ENCODE results near the gene RRP1. TPM values are rescaled to one million over a fixed set of nuclear protein-coding genes. Genes with fewer than 3 reads are reported as not detected.
"Not testable (repeated sequence)": the region's sequence is repeated elsewhere in the genome, so short reads cannot be mapped to it uniquely, and the experiment has no call there.

The RRP1 gene
- total RNA-seq, 1 donor from 2014 or later = 9.4 TPM

DNA sequence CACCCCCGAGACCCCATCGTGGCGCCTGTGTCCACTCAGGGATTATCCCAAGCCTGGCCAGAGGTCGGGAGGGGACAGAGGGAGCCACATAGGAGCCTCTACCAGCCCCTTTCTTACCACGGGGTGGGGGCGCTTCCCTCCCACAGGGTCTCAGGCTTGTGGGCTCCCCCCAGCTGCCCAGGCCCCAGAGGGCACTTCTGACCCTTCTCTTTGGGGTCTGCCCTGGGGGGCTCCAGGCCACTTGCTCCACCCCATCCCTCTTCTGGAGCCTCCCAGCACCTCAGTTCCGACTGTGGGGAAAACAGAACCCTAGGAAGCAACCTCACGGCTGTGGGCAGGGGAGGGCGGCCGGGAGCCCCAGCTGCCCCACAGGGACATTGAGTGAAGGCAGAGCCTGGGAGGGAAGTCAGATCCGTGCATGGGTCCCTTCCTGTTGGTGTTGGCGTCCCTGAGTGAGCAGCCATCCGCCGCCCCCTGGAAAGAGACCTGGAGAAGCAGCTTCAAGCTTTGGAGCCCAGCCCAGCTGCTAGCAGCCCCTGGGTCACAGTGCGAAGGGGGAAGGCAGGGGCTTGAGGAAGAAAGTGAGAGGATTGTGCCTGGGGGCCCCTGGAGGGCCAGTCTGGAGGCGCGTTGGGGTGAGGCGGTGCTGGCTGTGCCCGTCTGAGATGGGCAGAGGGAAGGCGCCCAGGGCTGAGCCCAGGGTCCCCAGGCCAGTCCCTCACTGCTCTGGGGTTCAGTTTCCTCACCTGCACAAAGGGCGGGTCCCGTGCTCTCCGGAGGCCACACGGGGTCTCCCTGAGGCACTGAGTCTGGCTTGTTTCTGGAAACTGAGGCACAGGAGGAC, 22.1 kb downstream of the RRP1 start:
- intact Hi-C loops (cut with DNase I) = loop anchor here (5.0 kb wide), 1 partner anchor 166 kb away; no protein-coding TSS in a partner anchor
- DNase-seq = no peak
- ATAC-seq (ENCODE audit: poor library complexity) = peak; percentile 3

DNA sequence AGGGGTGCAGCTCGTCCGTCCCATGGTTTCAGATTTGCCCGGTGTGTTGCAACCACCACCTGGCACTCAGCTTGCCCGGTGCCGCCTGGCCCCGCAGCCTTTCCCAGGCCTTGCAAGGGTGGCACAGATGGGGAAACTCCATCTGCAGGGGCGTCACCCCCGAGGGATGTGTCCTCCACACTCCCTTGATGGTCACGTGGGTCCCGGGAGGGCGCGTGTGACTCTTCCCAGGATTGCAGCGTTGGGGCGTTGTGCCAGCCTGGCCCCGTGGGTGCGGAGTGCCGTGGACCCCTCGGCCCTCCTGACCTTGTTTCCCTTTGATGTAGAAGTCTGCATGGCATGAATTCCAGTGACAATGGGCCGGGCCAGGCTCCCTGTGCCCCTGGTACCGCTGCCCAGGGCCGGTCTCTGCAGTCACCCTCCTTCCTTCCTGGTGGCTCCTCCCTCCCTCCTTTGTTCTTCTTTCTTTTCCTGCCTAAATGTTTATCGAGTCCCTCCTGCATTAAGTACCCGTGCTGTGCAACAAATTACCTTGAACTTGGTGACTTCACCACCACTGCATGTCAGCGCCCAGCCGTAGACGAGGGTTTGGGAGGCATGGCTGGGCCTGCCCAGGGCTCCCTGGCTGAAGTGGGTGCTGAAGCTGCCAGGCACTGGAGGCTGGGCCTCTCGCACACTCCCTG, 22.9 kb downstream of the RRP1 start:
- DNase-seq (peak; percentile 67), ATAC-seq (ENCODE audit: poor library complexity) (peak; percentile 24)
- intact Hi-C loops (cut with DNase I) = loop anchor here (5.0 kb wide), 1 partner anchor 165 kb away; no protein-coding TSS in a partner anchor

DNA sequence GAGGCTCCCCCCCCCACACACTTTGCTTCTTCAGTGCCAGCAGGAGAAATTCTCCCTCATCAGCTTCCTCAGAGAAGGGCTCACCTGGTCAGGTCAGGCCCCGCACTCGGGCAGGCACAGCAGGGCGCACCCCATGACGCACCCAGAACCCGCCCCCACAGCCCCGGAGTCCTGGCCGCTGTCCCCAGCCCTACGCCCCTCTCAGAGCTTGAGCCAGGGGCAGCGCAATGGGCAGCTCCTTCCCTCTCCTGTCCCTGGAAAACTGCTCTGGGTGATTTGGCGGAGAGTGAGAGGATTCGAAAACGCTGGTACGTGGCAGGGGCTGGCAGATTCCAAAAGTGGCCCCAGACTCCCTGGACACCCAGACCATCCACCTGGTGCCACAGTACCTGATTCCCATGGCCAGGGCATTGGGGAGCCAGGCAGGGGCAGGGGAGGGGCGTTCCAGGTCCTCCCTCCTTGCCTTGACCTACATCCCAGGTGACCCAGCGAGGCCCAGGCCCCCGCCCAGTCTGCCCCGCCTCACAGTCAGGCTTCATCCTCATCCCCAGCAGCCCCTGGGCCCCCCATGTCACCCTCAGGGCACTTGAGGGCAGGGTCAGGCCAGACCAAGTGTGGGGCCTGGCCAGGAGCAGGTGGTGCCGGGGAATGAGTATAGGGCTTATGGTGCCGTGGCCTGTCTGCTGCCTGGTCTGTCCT, 23.7 kb downstream of the RRP1 start:
- no peak for DNase-seq
- intact Hi-C loops (cut with DNase I) = loop anchor here (5.0 kb wide), 1 partner anchor 164 kb away; no protein-coding TSS in a partner anchor
- ATAC-seq (ENCODE audit: poor library complexity) = no peak

DNA sequence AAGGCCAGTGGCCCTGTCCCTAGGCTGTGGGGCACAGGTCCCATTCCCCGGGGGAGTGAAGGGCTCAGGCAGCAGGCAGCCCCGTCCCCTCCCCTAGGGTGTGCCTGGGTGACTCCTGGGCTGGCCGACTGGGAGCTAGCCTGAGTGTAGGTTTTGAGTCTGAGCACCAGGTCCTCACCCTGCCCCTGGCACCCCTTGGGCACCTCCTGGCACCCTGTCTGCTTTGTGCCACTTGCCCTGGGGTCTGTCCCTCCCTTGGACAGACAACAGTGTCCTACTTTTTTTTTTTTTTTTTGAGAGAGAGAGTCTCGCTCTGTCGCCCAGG, 24.2 kb downstream of the RRP1 start:
- DNase-seq (no peak), ATAC-seq (ENCODE audit: poor library complexity) (no peak)
- intact Hi-C loops (cut with DNase I) = loop anchor here (5.0 kb wide), 1 partner anchor 164 kb away; no protein-coding TSS in a partner anchor

DNA sequence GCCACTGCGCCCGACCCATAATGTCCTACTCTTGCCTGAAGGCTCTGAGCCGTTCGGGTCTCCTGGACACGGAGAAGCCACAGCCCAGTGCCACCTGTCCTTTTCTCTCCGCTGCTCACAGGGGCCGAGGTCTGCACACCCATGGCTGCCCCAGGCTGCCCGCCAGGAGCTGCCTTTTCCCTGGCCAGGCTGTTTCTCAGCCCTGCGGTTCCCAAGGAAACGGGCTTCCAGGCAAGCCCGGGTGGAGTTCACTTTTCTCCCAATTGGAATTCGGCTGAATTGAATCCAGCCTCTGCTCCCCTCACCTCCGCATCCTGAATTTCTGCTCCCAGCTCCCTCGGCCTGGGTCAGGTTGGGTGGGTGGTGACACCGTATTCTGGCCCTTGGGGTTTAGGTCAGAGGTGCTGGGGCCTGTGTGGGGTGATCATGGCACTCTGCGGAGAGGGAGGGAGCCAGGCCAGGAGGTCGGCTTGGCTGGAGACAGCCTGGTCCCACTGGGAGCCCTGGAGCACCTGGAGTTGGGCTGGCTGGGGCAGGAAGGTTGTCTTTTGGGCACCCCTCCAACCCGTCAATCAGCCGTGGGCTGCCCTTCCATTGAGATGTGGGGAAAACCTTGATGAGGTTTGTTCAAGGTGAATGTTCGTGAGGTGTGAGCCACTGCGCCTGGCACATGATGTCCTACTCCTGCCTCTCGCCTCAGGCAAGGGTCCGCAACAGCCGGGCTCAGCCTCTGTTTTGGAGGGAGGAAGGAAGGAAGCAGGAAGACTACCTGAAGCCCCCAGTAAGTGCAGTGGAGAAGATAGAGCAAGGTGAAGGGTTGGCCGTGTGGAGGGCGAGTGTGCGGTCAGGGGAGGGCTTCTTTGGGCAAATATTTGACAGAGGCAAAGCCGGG, 25.1 kb downstream of the RRP1 start:
- ATAC-seq (ENCODE audit: poor library complexity) (no peak), DNase-seq (no peak)
- intact Hi-C loops (cut with DNase I) = loop anchor here (5.0 kb wide), 1 partner anchor 163 kb away; no protein-coding TSS in a partner anchor

DNA sequence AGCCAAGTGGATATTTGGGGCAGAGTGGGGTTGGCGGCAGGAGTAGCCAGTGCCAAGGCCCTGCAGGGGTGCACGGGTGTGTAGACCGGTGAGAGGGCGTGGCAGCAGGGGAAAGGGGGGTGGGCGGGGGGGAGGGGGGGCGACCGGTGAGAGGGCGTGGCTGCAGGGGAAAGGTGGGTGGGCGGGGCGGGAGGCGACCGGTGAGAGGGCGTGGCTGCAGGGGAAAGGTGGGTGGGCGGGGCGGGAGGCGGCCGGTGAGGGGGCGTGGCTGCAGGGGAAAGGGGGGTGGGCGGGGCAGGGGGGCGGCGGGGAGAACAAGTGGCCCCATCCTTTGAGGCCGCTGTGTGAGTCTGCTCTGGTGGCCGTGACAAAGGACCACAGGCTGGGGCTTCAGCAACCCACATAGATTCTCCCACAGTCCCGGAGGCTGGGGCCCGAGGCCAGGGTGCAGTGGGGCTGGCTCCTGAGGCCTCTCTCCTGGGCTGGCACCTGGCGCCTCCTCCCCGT, 25.8 kb downstream of the RRP1 start:
- DNase-seq (peak; percentile 28), ATAC-seq (ENCODE audit: poor library complexity) (no peak)
- intact Hi-C loops (cut with DNase I) = no loop called here

DNA sequence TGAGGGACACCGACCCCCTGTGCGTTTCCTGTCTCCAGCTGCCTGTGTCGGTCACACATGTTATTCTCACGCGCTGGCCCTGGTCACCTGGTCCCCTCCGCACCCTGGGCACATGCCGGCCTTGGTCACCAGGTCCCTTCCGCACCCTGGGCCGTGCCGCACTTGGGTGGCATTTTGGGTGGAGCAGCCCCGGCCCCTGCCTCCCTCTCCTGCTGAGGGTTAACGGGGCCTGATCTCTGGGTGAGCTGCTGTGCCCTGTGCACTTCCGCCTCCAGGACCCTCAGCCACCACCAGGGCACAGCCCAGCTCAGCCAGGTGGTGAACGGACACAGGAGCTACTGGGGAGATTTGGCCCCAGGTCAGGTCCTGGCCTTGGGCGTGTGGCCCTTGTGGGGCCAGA, 26.6 kb downstream of the RRP1 start:
- DNase-seq (peak; percentile 33), ATAC-seq (ENCODE audit: poor library complexity) (no peak)
- intact Hi-C loops (cut with DNase I) = no loop called here

DNA sequence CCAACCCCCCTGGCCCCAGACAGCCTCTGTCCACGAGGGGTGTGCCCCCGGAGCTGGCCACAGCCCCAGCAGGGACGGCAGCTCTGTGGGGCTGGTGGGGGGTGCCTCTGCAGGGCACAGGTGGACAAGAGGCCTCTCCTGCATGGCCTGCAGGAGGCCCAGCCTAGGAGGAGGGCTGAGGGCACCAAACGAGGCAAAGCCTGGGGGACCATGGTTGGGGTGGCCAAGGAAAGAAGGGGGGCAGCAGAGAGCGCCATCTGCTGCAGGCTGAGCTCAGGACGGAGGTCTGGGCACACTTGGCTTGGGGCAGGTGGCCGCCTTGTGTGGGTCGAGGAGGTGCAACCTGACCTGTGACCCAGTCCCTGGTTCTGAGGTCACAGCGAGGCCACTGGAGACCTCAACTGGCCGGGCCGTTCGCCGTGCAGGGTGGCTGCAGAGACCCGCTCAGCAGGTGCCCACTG, 27.3 kb downstream of the RRP1 start:
- intact Hi-C loops (cut with DNase I) = no loop called here
- peak; percentile 10 for DNase-seq
- ATAC-seq (ENCODE audit: poor library complexity) = no peak

DNA sequence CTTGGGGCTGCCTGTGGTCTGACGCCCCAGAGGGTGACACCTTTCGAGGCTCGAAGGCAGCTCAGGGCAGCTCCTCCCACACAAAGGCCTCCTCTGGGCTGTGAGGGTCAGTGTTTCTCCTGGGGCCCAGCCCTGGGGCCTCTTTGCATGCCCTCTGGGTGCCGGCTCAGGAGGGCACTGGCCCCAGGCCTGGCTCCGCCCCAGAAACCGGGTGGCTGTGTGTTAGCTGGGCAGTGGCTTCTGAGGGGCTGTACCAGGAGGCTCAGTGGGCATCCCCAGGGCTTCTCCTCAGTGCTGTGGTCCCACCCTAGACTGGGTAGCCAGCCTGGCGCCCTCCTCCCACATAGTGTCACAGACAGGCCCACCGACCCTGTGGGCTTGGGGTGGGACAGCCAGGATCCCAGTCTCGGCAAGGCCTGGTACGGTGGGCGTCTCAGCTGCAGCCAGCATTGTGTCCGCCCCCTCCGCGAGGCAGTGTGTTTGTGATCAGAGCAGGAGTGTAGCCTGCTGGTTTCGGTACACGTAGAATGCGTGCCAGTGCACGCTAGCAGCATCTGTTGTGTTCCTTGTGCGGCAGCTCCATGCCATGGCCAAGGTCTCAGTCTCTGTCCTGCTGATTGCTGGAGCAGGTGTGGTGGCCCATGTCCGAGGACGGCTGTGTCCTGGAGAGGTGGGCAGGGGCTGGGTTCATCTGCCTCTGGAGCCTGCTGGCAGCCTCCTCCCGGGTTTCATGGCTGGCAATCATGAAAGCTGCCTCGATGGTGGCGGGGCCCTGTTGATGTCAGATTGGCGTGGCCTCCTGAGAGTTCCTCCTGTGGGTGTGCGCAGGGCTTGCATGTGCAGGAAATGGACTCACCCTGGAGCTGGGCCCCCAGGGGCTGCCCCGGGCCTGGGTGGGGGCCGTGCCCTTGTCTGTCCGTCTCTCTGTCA, 28.0 kb downstream of the RRP1 start:
- intact Hi-C loops (cut with DNase I) = no loop called here
- ATAC-seq (ENCODE audit: poor library complexity) (peak; percentile 14), DNase-seq (peak; percentile 43)

DNA sequence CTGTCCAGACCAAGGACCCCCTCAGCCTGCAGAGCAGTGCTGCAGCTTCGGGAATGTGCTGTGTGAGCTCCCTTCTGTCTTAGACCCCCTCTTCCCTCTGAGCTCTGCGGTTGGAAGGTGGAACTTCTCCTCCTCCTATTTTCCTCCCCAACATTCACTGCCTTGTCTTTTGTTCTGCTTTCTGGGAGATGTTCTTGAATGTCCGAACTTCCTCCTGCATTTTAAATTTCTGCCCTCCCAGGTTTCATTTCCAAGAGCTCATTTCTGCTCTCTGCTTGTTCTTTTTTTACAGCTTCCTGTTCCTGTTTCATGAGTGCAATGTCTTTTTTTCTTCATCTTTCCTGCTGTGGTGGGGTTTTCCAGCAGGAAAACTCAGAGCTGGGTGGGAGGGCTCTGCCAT, 29.3 kb downstream of the RRP1 start:
- peak; percentile 50 for ATAC-seq (ENCODE audit: poor library complexity)
- intact Hi-C loops (cut with DNase I) = no loop called here
- peak; percentile 6 for DNase-seq

DNA sequence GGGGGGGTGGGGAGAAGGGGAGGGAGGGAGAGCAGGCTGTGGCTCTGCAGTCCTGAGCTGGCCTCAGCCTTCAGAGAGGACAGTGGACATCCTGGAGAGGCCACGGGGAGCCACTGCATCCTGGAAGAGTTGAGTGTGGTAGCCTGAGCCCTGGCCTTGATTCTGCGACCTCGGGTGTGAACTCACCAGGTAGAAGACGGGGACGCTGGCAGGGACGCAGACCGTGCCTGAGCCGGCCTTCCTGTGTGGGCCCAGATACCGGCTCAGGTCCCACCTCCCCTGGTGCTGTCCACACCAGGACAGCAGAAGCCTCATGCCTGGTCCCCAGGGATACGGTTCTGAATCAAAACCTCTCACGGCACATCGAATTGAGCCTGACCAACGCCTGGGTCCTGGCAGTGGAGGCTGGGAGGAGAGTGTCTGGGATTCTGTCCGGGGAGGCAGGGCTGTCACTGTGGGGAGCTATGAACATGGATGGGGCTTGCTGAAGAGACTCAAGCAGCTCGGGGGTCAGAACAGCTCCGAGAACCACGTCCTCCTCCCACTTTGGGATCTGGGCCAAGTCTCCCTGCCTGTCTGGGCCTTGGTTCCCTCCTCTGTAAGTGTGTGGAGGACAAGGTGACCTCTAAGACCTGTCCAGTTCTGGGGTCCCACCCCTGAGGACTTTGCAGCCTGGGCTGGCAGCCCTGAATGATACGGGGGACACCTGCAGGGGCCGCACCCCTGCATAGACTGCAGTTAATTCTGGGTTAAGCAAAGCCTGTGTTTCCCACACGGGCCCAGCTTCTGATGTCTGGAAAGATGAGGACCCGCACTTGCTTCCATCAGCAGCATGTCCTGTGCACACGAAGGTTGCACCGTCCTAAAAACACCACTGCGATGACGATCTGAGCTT, 30.4 kb downstream of the RRP1 start:
- ATAC-seq (ENCODE audit: poor library complexity) (no peak), DNase-seq (peak; percentile 35)
- intact Hi-C loops (cut with DNase I) = no loop called here

DNA sequence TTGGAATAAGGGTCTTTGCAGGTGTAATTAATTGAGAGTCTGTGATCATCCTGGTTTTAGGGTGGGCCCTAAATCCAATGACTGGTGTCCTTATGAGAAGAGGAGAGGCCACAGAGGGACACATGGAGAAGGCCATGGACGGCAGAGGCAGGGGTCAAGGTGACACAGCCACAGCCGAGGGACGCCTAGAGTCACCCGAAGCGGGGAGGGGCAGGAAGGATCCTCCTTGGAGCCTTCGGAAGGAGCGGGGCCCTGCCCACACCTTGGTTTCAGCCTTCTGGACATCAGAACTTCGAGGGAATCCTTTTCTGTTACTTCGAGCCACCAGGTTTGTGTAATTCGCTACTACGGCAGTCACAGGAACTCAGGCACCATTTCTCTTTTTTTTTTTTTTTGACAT, 31.1 kb downstream of the RRP1 start:
- intact Hi-C loops (cut with DNase I) = no loop called here
- ATAC-seq (ENCODE audit: poor library complexity) (no peak), DNase-seq (peak; percentile 24)

DNA sequence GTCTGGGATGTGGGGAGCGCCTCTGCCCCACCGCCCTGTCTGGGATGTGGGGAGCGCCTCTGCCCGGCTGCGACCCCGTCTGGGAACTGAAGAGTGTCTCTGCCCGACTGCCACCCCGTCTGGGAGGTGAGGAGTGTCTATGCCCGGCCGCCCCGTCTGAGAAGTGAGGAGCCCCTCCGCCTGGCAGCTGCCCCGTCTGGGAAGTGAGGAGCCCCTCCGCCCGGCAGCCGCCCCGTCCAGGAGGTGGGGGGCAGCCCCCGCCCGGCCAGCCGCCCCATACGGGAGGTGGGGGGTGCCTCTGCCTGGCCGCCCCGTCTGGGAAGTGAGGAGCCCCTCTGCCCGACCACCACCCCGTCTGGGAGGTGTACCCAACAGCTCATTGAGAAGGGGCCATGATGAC, 32.8 kb downstream of the RRP1 start:
- peak; percentile 29 for DNase-seq
- intact Hi-C loops (cut with DNase I); ATAC-seq (ENCODE audit: poor library complexity): not testable (repeated sequence)

DNA sequence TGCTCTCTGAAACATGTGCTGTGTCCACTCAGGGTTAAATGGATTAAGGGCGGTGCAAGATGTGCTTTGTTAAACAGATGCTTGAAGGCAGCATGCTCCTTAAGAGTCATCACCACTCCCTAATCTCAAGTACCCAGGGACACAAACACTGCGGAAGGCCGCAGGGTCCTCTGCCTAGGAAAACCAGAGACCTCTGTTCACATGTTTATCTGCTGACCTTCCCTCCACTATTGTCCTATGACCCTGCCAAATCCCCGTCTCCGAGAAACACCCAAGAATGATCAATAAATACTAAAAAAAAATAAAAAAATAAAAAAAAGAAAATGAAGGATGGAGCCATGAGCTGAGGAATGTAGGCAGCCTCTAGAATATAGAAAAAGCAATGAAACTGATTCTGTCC, 33.4 kb downstream of the RRP1 start:
- ATAC-seq (ENCODE audit: poor library complexity); intact Hi-C loops (cut with DNase I); DNase-seq: not testable (repeated sequence)

DNA sequence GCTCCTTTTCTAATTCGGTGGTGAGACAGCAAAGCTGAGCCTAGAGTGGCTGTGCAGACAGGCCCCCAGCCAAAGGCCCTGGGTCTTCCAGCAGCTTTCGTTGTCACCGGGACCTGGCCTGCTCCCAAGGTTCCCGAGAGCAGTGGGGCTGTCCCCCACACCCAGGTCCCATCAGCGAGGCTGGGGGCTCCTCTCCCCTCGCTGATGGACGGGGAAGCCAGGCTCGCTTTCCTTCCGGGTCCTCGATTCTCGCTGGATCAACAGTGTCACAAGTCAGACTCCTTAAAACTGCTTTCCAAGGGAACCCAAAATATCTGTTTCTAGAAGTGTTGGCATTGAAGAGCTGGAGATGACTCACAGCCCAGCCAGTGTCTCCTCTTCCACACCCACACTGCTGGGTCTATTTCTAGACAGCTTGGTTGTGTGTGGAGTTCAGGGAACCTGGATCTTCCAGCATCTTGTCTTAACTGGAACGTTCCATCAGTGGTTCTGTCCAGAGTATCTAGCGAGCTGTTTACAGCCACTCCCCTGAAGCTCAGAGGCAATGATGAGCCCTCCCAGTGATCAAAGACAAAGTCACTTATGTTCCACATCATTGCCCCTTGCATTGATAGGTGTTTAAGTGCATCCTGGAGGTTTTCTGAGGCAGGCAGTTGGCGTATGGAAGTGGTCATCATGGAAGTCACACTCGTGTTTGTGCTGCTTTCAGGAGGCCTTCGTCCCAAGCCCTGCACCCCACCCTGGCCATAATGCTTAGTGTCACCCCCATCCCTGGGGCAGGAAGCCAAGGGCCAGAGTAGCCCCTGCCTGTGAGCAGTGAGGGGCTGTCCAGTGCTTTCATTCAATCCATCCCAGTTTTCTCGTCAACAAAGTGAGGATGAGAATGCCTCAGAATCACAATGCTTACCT, 35.2 kb downstream of the RRP1 start:
- intact Hi-C loops (cut with DNase I) = loop anchor here (5.0 kb wide), 1 partner anchor 128 kb away; no protein-coding TSS in a partner anchor
- DNase-seq (no peak), ATAC-seq (ENCODE audit: poor library complexity) (no peak)
